BE2C (cell line): ENCODE results near the gene RALGAPB.

Experiments used
- DNase-seq: peaks from one replicate; pipeline ENCODE4 v3.0.0-alpha.2; 2020
- H3K27me3 ChIP-seq: fragments of 250-450 bp; sonication (Bioruptor Pico); 2 replicates; pipeline ENCODE4 v1.5.1; 2020; ENCODE audit warnings: mild to moderate bottlenecking
- H3K36me3 ChIP-seq: fragments of 250-450 bp; sonication (Bioruptor Pico); 2 replicates; pipeline ENCODE4 v1.5.1; 2020; ENCODE audit warnings: mild to moderate bottlenecking
- H3K4me1 ChIP-seq: fragments of 250-450 bp; sonication (Bioruptor Pico); 2 replicates; pipeline ENCODE4 v1.5.1; 2020
- H3K4me3 ChIP-seq: 2 replicates; pipeline ENCODE4 v1.5.1; 2011; ENCODE audit warnings: low read depth, low read length
- H3K9me3 ChIP-seq: fragments of 250-450 bp; sonication (Bioruptor Pico); 2 replicates; pipeline ENCODE4 v1.5.1; 2020
- CTCF ChIP-seq: IDR thresholded peaks from 2 replicates; pipeline ENCODE4 v1.5.1; 2012; ENCODE audit warnings: mild to moderate bottlenecking, low read depth, low read length

RALGAPB gene

GRCh38 chr20:38579219-38579910 is 106.7 kb downstream of the RALGAPB start:
- H3K36me3 ChIP-seq: peaks cover 11% of the 10 kb centered on the region
- H3K4me3 ChIP-seq: no peak overlapping the region
- H3K4me1 ChIP-seq: no peaks in the 10 kb centered on the region
- TF ChIP-seq CTCF: no peak
- H3K9me3 ChIP-seq: no peaks in the 10 kb centered on the region
- no peaks in the 10 kb centered on the region for H3K27me3 ChIP-seq
- DNase-seq: no peak

GRCh38 chr20:38579921-38580320 is 107.3 kb downstream of the RALGAPB start:
- no peak for TF ChIP-seq CTCF
- H3K9me3 ChIP-seq: no peaks in the 10 kb centered on the region
- H3K4me1 ChIP-seq: no peaks in the 10 kb centered on the region
- peaks cover 6% of the 10 kb centered on the region for H3K36me3 ChIP-seq
- DNase-seq: no peak
- no peak overlapping the region for H3K4me3 ChIP-seq
- H3K27me3 ChIP-seq: no peaks in the 10 kb centered on the region

GRCh38 chr20:38581013-38581412 is 108.4 kb downstream of the RALGAPB start, which contains the start of gene ADIG:
Gene ADIG, plus strand, starts transcription at chr20:38581197. Its CDS starts 54 bp downstream, at chr20:38581251.
- no peak for TF ChIP-seq CTCF
- no peaks in the 10 kb centered on the region for H3K4me1 ChIP-seq
- no peaks in the 10 kb centered on the region for H3K27me3 ChIP-seq
- H3K9me3 ChIP-seq: no peaks in the 10 kb centered on the region
- H3K36me3 ChIP-seq: peaks cover 5% of the 10 kb centered on the region
- peak; percentile 60 for DNase-seq
- no peak within 1 kb of the TSS for H3K4me3 ChIP-seq

- Histone ChIP-seq H3K36me3 (peaks cover 3% of the 10 kb centered on the region; the same call in 1 of the 2 replicates), H3K4me3 (no peak overlapping the region), H3K27me3 (no peaks in the 10 kb centered on the region), H3K9me3 (no peaks in the 10 kb centered on the region), H3K4me1 (no peaks in the 10 kb centered on the region)
- no peak for TF ChIP-seq CTCF
- no peak for DNase-seq
Observed at GRCh38 chr20:38581830-38582358, 109.3 kb downstream of the RALGAPB start.

GRCh38 chr20:38583306-38583705 is 110.7 kb downstream of the RALGAPB start:
- no peak for TF ChIP-seq CTCF
- DNase-seq: no peak
- H3K4me1 ChIP-seq: no peaks in the 10 kb centered on the region
- H3K4me3 ChIP-seq: no peak overlapping the region
- H3K27me3 ChIP-seq: no peaks in the 10 kb centered on the region
- no peaks in the 10 kb centered on the region; the same call in 1 of the 2 replicates for H3K36me3 ChIP-seq
- H3K9me3 ChIP-seq: no peaks in the 10 kb centered on the region

GRCh38 chr20:38584099-38584763 is 111.6 kb downstream of the RALGAPB start:
- H3K4me1 ChIP-seq: no peaks in the 10 kb centered on the region
- H3K9me3 ChIP-seq: no peaks in the 10 kb centered on the region
- TF ChIP-seq CTCF: no peak

More at GRCh38 chr20:38584099-38584763, 111.6 kb downstream of the RALGAPB start:
- no peaks in the 10 kb centered on the region for H3K36me3 ChIP-seq
- no peaks in the 10 kb centered on the region for H3K27me3 ChIP-seq
- no peak overlapping the region for H3K4me3 ChIP-seq
- DNase-seq: no peak
